Measurements from ENCODE around the gene TFPI2. TPM values are rescaled to one million over a fixed set of nuclear protein-coding genes. Genes with fewer than 3 reads are reported as not detected.
"Not testable (repeated sequence)": the region's sequence is repeated elsewhere in the genome, so short reads cannot be mapped to it uniquely, and the experiment has no call there.

Gene TFPI2
- total and polyA plus RNA-seq, 4 experiments from 2014 or later = not detected

GRCh38 chr7:93915888-93916287 lies 25.3 kb upstream of the TFPI2 start:
- H3K27ac ChIP-seq (ENCODE audit: low read depth, low read length); POLR2A ChIA-PET (ENCODE audit: partially characterized antibody); H3K9me3 ChIP-seq (ENCODE audit: control insufficient read depth in 1 of 2, low read length in 2 of 2); intact Hi-C loops (cut with micrococcal nuclease); H3K27ac Mint-ChIP-seq; H3K27me3 Mint-ChIP-seq; DNase-seq; H3K27me3 ChIP-seq (ENCODE audit: insufficient read depth, low read length); H3K36me3 ChIP-seq (ENCODE audit: insufficient read depth, low read length); H3K9me3 Mint-ChIP-seq; H3K36me3 Mint-ChIP-seq; H3K4me3 ChIP-seq (ENCODE audit: low read length in 2 of 2); H3K4me1 Mint-ChIP-seq; H3K4me3 Mint-ChIP-seq; H3K4me1 ChIP-seq (ENCODE audit: insufficient read depth, low read length); CTCF ChIA-PET (ENCODE audit: partially characterized antibody): not testable (repeated sequence)

GRCh38 chr7:93915206-93915842 lies 24.8 kb upstream of the TFPI2 start:
- H3K9me3 Mint-ChIP-seq; intact Hi-C loops (cut with micrococcal nuclease); DNase-seq; CTCF ChIA-PET (ENCODE audit: partially characterized antibody); H3K4me3 ChIP-seq (ENCODE audit: low read length in 2 of 2); H3K27ac Mint-ChIP-seq; H3K27me3 ChIP-seq (ENCODE audit: insufficient read depth, low read length); H3K36me3 Mint-ChIP-seq; POLR2A ChIA-PET (ENCODE audit: partially characterized antibody); H3K4me1 Mint-ChIP-seq; H3K27me3 Mint-ChIP-seq; H3K4me3 Mint-ChIP-seq; H3K9me3 ChIP-seq (ENCODE audit: control insufficient read depth in 1 of 2, low read length in 2 of 2); H3K36me3 ChIP-seq (ENCODE audit: insufficient read depth, low read length); H3K27ac ChIP-seq (ENCODE audit: low read depth, low read length); H3K4me1 ChIP-seq (ENCODE audit: insufficient read depth, low read length): not testable (repeated sequence)

- peaks cover 1 to 2% of the 10 kb centered on the region in 2 donors for H3K27me3 Mint-ChIP-seq
- no peaks in the 10 kb centered on the region for H3K4me1 ChIP-seq (ENCODE audit: insufficient read depth, low read length)
- H3K36me3 Mint-ChIP-seq = no peaks in the 10 kb centered on the region
- CTCF ChIA-PET (ENCODE audit: partially characterized antibody) = no interaction called here
- H3K27me3 ChIP-seq (ENCODE audit: insufficient read depth, low read length) = peaks cover 4% of the 10 kb centered on the region
- H3K36me3 ChIP-seq (ENCODE audit: insufficient read depth, low read length) = no peaks in the 10 kb centered on the region
- no peaks in the 10 kb centered on the region for H3K9me3 ChIP-seq (ENCODE audit: control insufficient read depth in 1 of 2, low read length in 2 of 2)
- H3K4me3 Mint-ChIP-seq = no peak overlapping the region
- no peak overlapping the region for H3K27ac Mint-ChIP-seq
- H3K4me3 ChIP-seq (ENCODE audit: low read length in 2 of 2) = no peak overlapping the region
- DNase-seq = no peak
- H3K9me3 Mint-ChIP-seq = no peaks in the 10 kb centered on the region
- no peak overlapping the region for H3K27ac ChIP-seq (ENCODE audit: low read depth, low read length)
- POLR2A ChIA-PET (ENCODE audit: partially characterized antibody) = no interaction called here
- H3K4me1 Mint-ChIP-seq = no peaks in the 10 kb centered on the region
- intact Hi-C loops (cut with micrococcal nuclease) = no loop called here
Measured at GRCh38 chr7:93914581-93915066, 24.1 kb upstream of the TFPI2 start.

GRCh38 chr7:93913197-93913596 lies 22.6 kb upstream of the TFPI2 start:
- CTCF ChIA-PET (ENCODE audit: partially characterized antibody) = no interaction called here
- Mint-ChIP-seq H3K9me3 (no peaks in the 10 kb centered on the region), H3K4me3 (no peak overlapping the region), H3K27me3 (peaks cover 1 to 2% of the 10 kb centered on the region in 2 donors), H3K4me1 (no peaks in the 10 kb centered on the region), H3K36me3 (no peaks in the 10 kb centered on the region), H3K27ac (no peak overlapping the region)
- intact Hi-C loops (cut with micrococcal nuclease) = no loop called here
- POLR2A ChIA-PET (ENCODE audit: partially characterized antibody) = no interaction called here
- Histone ChIP-seq H3K27ac (ENCODE audit: low read depth, low read length) (no peak overlapping the region), H3K9me3 (ENCODE audit: control insufficient read depth in 1 of 2, low read length in 2 of 2) (no peaks in the 10 kb centered on the region), H3K4me3 (ENCODE audit: low read length in 2 of 2) (no peak overlapping the region), H3K27me3 (ENCODE audit: insufficient read depth, low read length) (peaks cover 4% of the 10 kb centered on the region), H3K4me1 (ENCODE audit: insufficient read depth, low read length) (no peaks in the 10 kb centered on the region), H3K36me3 (ENCODE audit: insufficient read depth, low read length) (no peaks in the 10 kb centered on the region)
- no peak for DNase-seq

- CTCF ChIA-PET (ENCODE audit: partially characterized antibody); H3K36me3 Mint-ChIP-seq; H3K4me1 ChIP-seq (ENCODE audit: insufficient read depth, low read length); H3K9me3 Mint-ChIP-seq; DNase-seq; intact Hi-C loops (cut with micrococcal nuclease); H3K27ac ChIP-seq (ENCODE audit: low read depth, low read length); H3K27me3 Mint-ChIP-seq; H3K27ac Mint-ChIP-seq; H3K36me3 ChIP-seq (ENCODE audit: insufficient read depth, low read length); H3K27me3 ChIP-seq (ENCODE audit: insufficient read depth, low read length); H3K9me3 ChIP-seq (ENCODE audit: control insufficient read depth in 1 of 2, low read length in 2 of 2); H3K4me1 Mint-ChIP-seq; POLR2A ChIA-PET (ENCODE audit: partially characterized antibody); H3K4me3 Mint-ChIP-seq; H3K4me3 ChIP-seq (ENCODE audit: low read length in 2 of 2): not testable (repeated sequence)
Measured at GRCh38 chr7:93911661-93912060, 21.1 kb upstream of the TFPI2 start.

- H3K4me3 ChIP-seq (ENCODE audit: low read length in 2 of 2); H3K9me3 Mint-ChIP-seq; DNase-seq; H3K27me3 Mint-ChIP-seq; H3K9me3 ChIP-seq (ENCODE audit: control insufficient read depth in 1 of 2, low read length in 2 of 2); H3K27ac ChIP-seq (ENCODE audit: low read depth, low read length); H3K36me3 Mint-ChIP-seq; H3K4me1 ChIP-seq (ENCODE audit: insufficient read depth, low read length); POLR2A ChIA-PET (ENCODE audit: partially characterized antibody); H3K27ac Mint-ChIP-seq; H3K4me1 Mint-ChIP-seq; CTCF ChIA-PET (ENCODE audit: partially characterized antibody); H3K36me3 ChIP-seq (ENCODE audit: insufficient read depth, low read length); H3K27me3 ChIP-seq (ENCODE audit: insufficient read depth, low read length); H3K4me3 Mint-ChIP-seq; intact Hi-C loops (cut with micrococcal nuclease): not testable (repeated sequence)
Measured at GRCh38 chr7:93911242-93911641, 20.7 kb upstream of the TFPI2 start.

- H3K27ac ChIP-seq (ENCODE audit: low read depth, low read length) = no peak overlapping the region
- Mint-ChIP-seq H3K36me3 (no peaks in the 10 kb centered on the region), H3K4me3 (no peak overlapping the region), H3K27me3 (peaks cover 2 to 3% of the 10 kb centered on the region in 2 donors), H3K4me1 (no peaks in the 10 kb centered on the region), H3K9me3 (no peaks in the 10 kb centered on the region), H3K27ac (no peak overlapping the region)
- ChIA-PET CTCF (ENCODE audit: partially characterized antibody) (no interaction called here), POLR2A (ENCODE audit: partially characterized antibody) (no interaction called here)
- H3K4me1 ChIP-seq (ENCODE audit: insufficient read depth, low read length) = no peaks in the 10 kb centered on the region
- no peak for DNase-seq
- intact Hi-C loops (cut with micrococcal nuclease) = no loop called here
- peaks cover 4% of the 10 kb centered on the region for H3K27me3 ChIP-seq (ENCODE audit: insufficient read depth, low read length)
- no peaks in the 10 kb centered on the region for H3K36me3 ChIP-seq (ENCODE audit: insufficient read depth, low read length)
- H3K4me3 ChIP-seq (ENCODE audit: low read length in 2 of 2) = no peak overlapping the region
- H3K9me3 ChIP-seq (ENCODE audit: control insufficient read depth in 1 of 2, low read length in 2 of 2) = no peaks in the 10 kb centered on the region
Measured at GRCh38 chr7:93910076-93910994, 19.8 kb upstream of the TFPI2 start.
